Ascending aorta (tissue), 2 donors: ENCODE data around the gene GALNT18. TPM values are rescaled to one million over a fixed set of nuclear protein-coding genes. Genes with fewer than 3 reads are reported as not detected.

Source experiments
- DNase-seq, 2 donors: peaks; one replicate each; pipeline ENCODE4 v3.0.0-alpha.2; 2019; ENCODE audit warnings: low spot score in 2 of 2
- H3K27ac ChIP-seq, 2 donors: fragments of 200-600 bp; sonication (generic); one replicate each; pipeline ENCODE4 v1.5.1; 2016 to 2017; ENCODE audit warnings: mild to moderate bottlenecking in 1 of 2
- H3K27me3 ChIP-seq: fragments of 200-600 bp; sonication (generic); one replicate; pipeline ENCODE4 v1.5.1; 2017
- H3K36me3 ChIP-seq, 2 donors: fragments of 200-600 bp; sonication (generic); one replicate each; pipeline ENCODE4 v1.5.1; 2016
- H3K4me1 ChIP-seq, 2 donors: fragments of 200-600 bp; sonication (generic); one replicate each; pipeline ENCODE4 v1.5.1; 2016 to 2017; ENCODE audit warnings: mild to moderate bottlenecking in 1 of 2
- H3K4me3 ChIP-seq, 2 donors: fragments of 200-600 bp; sonication (generic); one replicate each; pipeline ENCODE4 v1.5.1; 2016 to 2017; ENCODE audit warnings: mild to moderate bottlenecking in 1 of 2
- H3K9me3 ChIP-seq, 2 donors: fragments of 200-600 bp; sonication (generic); one replicate each; pipeline ENCODE4 v1.5.1; 2016
- intact Hi-C: fragments of 100-400 bp; cut with DNase I; formaldehyde crosslinking; loops from one replicate; pipeline ENCODE4 v1.15.1; 2023
- total RNA-seq: library from RNA; depleted of rRNA; stranded (reverse); fragments of >200 nt; gene quantifications from one replicate; pipeline ENCODE4 v1.1.0, GENCODE V29; 2016
- TF ChIP-seq, protein P1 (sequence below), 3 experiments: fragments of 200-600 bp in 2 of 3; fragments of 450-650 bp in 1 of 3; sonication (generic) in 2 of 3; IDR thresholded peaks; one replicate each; pipeline ENCODE4 v1.5.1; 2016 to 2019; ENCODE audit warnings: antibody characterized with exemption in 3 of 3, mild to moderate bottlenecking in 1 of 3, moderate library complexity in 1 of 3

GALNT18 gene
- total RNA-seq, 1 donor from 2014 or later: 53.5 TPM

DNA sequence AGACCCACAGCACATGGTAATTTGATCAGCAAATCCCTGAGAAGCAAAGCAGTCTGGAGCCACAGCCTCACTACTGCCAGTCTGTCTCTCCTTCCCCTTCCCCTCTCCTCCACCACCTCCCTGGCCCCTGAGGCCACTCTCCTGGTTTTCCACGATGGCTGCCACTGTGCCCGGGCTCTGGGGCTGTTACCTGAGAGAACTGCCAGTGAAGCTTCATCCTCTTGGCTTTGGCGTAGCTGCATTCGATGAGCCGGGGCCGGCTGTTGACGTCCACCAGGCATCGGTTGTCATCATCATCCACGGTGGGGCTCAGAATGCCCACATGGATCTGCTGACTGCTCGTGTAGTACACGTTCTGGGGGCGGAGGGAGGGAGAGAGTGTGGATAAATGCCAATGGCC lies 329.0 kb downstream of the GALNT18 start:
- H3K36me3 ChIP-seq: peaks cover 0 to 7% of the 10 kb centered on the region in 2 donors
- no peaks in the 10 kb centered on the region for H3K4me1 ChIP-seq
- no peak overlapping the region for H3K27ac ChIP-seq
- TF ChIP-seq, protein P1, sequence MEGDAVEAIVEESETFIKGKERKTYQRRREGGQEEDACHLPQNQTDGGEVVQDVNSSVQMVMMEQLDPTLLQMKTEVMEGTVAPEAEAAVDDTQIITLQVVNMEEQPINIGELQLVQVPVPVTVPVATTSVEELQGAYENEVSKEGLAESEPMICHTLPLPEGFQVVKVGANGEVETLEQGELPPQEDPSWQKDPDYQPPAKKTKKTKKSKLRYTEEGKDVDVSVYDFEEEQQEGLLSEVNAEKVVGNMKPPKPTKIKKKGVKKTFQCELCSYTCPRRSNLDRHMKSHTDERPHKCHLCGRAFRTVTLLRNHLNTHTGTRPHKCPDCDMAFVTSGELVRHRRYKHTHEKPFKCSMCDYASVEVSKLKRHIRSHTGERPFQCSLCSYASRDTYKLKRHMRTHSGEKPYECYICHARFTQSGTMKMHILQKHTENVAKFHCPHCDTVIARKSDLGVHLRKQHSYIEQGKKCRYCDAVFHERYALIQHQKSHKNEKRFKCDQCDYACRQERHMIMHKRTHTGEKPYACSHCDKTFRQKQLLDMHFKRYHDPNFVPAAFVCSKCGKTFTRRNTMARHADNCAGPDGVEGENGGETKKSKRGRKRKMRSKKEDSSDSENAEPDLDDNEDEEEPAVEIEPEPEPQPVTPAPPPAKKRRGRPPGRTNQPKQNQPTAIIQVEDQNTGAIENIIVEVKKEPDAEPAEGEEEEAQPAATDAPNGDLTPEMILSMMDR (IDR thresholded peaks at IDR 0.05): no peak
- DNase-seq: no peak
- H3K9me3 ChIP-seq: no peaks in the 10 kb centered on the region
- intact Hi-C loops: no loop called here
- H3K27me3 ChIP-seq: no peaks in the 10 kb centered on the region
- no peak overlapping the region for H3K4me3 ChIP-seq

DNA sequence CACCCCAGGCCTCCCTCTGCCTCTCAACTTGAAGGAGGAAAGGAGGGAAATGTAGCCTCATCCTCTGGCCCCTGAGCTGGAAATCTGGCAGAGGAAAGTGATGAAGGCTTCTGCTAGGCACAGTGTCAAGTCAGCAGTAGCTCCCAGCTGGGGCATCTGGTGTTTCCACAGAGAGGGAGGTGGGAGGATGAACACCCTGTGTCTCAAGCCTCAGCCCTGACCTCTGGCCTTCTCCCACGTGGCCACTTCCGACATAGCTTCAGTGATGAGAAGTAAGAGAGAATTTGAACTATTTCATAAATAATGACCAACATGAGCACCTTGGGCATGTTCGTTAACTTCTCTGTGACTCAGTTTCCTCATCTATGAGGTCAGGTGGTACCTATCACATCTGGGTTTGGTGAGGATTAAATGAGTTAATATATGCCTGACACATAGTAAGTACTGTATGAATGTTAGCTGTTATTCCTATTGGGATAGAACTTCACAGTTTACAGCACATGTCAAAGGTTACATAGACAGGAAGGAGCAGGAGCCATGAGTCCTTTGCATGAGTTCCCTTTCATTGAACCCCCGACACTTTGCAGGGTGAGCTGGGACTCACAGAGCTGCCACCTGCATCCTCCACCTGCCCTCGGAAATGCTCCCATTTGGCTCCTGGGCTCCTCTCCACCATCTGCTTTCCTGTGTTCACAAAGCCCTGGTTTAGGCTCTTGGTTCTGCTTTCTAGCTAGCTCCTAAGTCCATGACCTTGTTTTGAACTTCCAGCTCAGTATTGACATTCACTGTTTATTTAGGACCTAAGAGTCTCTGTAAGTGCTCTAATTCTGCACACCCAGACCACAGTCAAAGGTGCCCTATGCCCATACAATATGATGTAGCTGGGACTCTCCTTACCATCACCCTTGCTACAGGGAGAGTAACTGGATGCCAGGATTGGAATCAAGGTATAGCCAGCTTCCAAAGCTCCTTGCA lies 330.5 kb downstream of the GALNT18 start:
- H3K36me3 ChIP-seq: peaks cover 0 to 7% of the 10 kb centered on the region in 2 donors
- TF ChIP-seq, protein P1 (IDR thresholded peaks at IDR 0.05): no peak
- no peak for DNase-seq
- no peaks in the 10 kb centered on the region for H3K27me3 ChIP-seq
- H3K4me1 ChIP-seq: no peaks in the 10 kb centered on the region
- H3K4me3 ChIP-seq: no peak overlapping the region
- intact Hi-C loops: no loop called here
- no peak overlapping the region for H3K27ac ChIP-seq
- no peaks in the 10 kb centered on the region for H3K9me3 ChIP-seq

DNA sequence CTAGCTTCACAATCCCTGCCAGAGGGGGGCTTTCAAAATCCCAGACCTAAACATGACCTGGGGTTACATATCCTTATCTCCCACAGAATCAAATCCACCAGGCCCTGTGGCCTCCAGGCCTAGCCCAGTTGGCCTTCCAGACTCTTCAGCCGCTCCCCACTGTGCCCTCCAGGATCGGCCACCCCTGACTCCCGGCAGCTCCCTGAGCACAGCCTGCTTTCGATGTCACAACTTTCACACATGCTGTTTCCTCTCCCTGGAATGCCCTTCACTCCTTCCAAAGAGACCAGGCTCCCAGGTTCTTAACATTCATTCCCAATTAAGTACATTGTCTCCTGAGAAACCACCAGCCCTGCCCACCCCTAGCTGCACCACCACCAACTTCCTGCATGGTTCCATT lies 331.5 kb downstream of the GALNT18 start:
- TF ChIP-seq, protein P1 (IDR thresholded peaks at IDR 0.05): no peak
- Histone ChIP-seq H3K27ac (no peak overlapping the region), H3K4me3 (no peak overlapping the region), H3K4me1 (no peaks in the 10 kb centered on the region), H3K9me3 (no peaks in the 10 kb centered on the region), H3K36me3 (peaks cover 0 to 7% of the 10 kb centered on the region in 2 donors), H3K27me3 (no peaks in the 10 kb centered on the region)
- intact Hi-C loops: no loop called here
- DNase-seq: no peak

DNA sequence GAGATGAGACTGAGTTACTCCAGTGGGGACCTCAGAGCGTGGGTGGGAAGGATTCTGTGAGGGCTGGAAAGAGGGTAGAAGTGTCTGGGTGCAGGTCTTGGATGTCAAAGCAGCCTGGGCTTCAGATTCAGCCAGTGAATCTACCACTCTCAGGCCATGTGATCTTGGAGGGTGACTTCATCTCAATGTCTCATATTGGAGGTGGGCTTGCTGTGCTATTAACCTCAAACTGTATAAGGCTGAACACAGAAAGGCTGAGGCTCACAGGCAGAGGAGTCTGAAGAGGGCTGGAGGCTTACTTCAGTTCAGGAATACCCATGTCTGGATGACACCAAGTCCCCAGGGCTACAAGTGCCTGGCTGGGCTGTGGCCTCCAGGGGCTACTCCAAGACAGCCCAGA lies 332.1 kb downstream of the GALNT18 start:
- H3K27ac ChIP-seq: no peak overlapping the region

DNA sequence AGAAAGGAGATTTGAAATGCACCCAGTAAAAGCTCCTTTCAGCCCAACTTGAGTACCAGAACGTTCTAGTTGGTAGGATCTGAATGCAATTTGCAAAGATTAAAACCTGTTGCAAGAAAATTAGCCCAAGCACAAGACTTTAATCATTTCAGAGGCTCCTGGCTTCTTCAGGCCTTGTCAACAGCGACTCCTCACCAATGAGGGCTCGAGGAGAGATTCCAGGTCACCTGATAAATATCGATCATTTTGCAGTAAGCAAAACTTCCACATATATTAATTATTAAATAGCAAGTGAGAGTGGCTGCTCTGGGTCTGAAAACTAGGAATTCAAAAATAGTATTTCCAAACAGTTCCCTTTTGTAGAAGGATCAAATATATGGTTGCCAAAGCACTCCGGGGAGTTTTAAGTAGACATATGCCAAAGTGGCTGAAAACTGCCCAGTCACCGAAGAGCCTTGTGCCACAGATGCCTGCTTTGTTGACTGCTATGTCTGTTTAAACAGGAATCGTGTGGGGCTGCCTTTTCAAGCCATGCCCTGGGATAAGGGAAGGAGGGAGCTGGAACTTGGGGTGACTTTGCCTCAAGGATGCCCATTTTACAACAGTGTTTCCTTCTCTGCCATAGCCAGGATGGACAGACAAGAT lies 332.7 kb downstream of the GALNT18 start:
- Histone ChIP-seq H3K9me3 (no peaks in the 10 kb centered on the region), H3K36me3 (peaks cover 0 to 7% of the 10 kb centered on the region in 2 donors), H3K27ac (no peak overlapping the region), H3K27me3 (no peaks in the 10 kb centered on the region), H3K4me3 (no peak overlapping the region), H3K4me1 (no peaks in the 10 kb centered on the region)
- no peak for DNase-seq
- TF ChIP-seq, protein P1 (IDR thresholded peaks at IDR 0.05): no peak
- intact Hi-C loops: no loop called here

More for the DNA sequence above, 332.1 kb downstream of the GALNT18 start:
- Histone ChIP-seq H3K27me3 (no peaks in the 10 kb centered on the region), H3K36me3 (peaks cover 0 to 7% of the 10 kb centered on the region in 2 donors), H3K9me3 (no peaks in the 10 kb centered on the region), H3K4me3 (no peak overlapping the region), H3K4me1 (no peaks in the 10 kb centered on the region)
- no peak for DNase-seq
- intact Hi-C loops: no loop called here
- TF ChIP-seq, protein P1 (IDR thresholded peaks at IDR 0.05): no peak
